ENCODE results near the gene MRPS27. TPM values are rescaled to one million over a fixed set of nuclear protein-coding genes. Genes with fewer than 3 reads are reported as not detected.

MRPS27 gene
- polyA plus RNA-seq, 1 experiment = 98.3 TPM

- TF ChIP-seq CTCF (IDR thresholded peaks at IDR 0.05; ENCODE audit: low read depth, low read length) = no peak
- no peaks in the 10 kb centered on the region for H3K27me3 ChIP-seq (ENCODE audit: control insufficient read depth, insufficient read depth, low read length)
- ChIA-PET POLR2A (no interaction called here), CTCF (interaction anchor here (1.0 kb wide), 1 partner anchor 425 kb away, joined by 4 read pairs; no protein-coding TSS in a partner anchor)
- no peak overlapping the region for H3K27ac ChIP-seq (ENCODE audit: low read depth, low read length)
- H3K4me3 ChIP-seq (ENCODE audit: low read depth, low read length) = no peak overlapping the region
- no peaks in the 10 kb centered on the region for H3K9me3 ChIP-seq (ENCODE audit: control insufficient read depth, insufficient read depth, low read length)
- DNase-seq (ENCODE audit: low read depth, low spot score) = no peak
Measured at GRCh38 chr5:72208324-72208926, 111.6 kb downstream of the MRPS27 start.

GRCh38 chr5:72206994-72207393 is 113.0 kb downstream of the MRPS27 start:
- H3K27ac ChIP-seq (ENCODE audit: low read depth, low read length) = no peak overlapping the region
- no peak overlapping the region for H3K4me3 ChIP-seq (ENCODE audit: low read depth, low read length)
- H3K9me3 ChIP-seq (ENCODE audit: control insufficient read depth, insufficient read depth, low read length) = no peaks in the 10 kb centered on the region
- ChIA-PET POLR2A (no interaction called here), CTCF (no interaction called here)
- no peak for TF ChIP-seq CTCF (IDR thresholded peaks at IDR 0.05; ENCODE audit: low read depth, low read length)
- no peaks in the 10 kb centered on the region for H3K27me3 ChIP-seq (ENCODE audit: control insufficient read depth, insufficient read depth, low read length)
- DNase-seq (ENCODE audit: low read depth, low spot score) = no peak

GRCh38 chr5:72206160-72206559 is 113.9 kb downstream of the MRPS27 start:
- DNase-seq (ENCODE audit: low read depth, low spot score) = no peak
- no peak overlapping the region for H3K27ac ChIP-seq (ENCODE audit: low read depth, low read length)
- H3K27me3 ChIP-seq (ENCODE audit: control insufficient read depth, insufficient read depth, low read length) = no peaks in the 10 kb centered on the region
- TF ChIP-seq CTCF (IDR thresholded peaks at IDR 0.05; ENCODE audit: low read depth, low read length) = no peak
- no peak overlapping the region for H3K4me3 ChIP-seq (ENCODE audit: low read depth, low read length)
- ChIA-PET CTCF (no interaction called here), POLR2A (no interaction called here)
- no peaks in the 10 kb centered on the region for H3K9me3 ChIP-seq (ENCODE audit: control insufficient read depth, insufficient read depth, low read length)

- DNase-seq (ENCODE audit: low read depth, low spot score) = no peak
- H3K4me3 ChIP-seq (ENCODE audit: low read depth, low read length) = no peak overlapping the region
- H3K27me3 ChIP-seq (ENCODE audit: control insufficient read depth, insufficient read depth, low read length) = no peaks in the 10 kb centered on the region
- POLR2A ChIA-PET = no interaction called here
- H3K9me3 ChIP-seq (ENCODE audit: control insufficient read depth, insufficient read depth, low read length) = no peaks in the 10 kb centered on the region
- CTCF ChIA-PET = no interaction called here
- no peak overlapping the region for H3K27ac ChIP-seq (ENCODE audit: low read depth, low read length)
- TF ChIP-seq CTCF (IDR thresholded peaks at IDR 0.05; ENCODE audit: low read depth, low read length) = no peak
Measured at GRCh38 chr5:72205431-72206009, 114.5 kb downstream of the MRPS27 start.

- H3K9me3 ChIP-seq (ENCODE audit: control insufficient read depth, insufficient read depth, low read length) = no peaks in the 10 kb centered on the region
- H3K4me3 ChIP-seq (ENCODE audit: low read depth, low read length) = no peak overlapping the region
- POLR2A ChIA-PET = no interaction called here
- DNase-seq (ENCODE audit: low read depth, low spot score) = no peak
- TF ChIP-seq CTCF (IDR thresholded peaks at IDR 0.05; ENCODE audit: low read depth, low read length) = no peak
- CTCF ChIA-PET = no interaction called here
- no peak overlapping the region for H3K27ac ChIP-seq (ENCODE audit: low read depth, low read length)
- no peaks in the 10 kb centered on the region for H3K27me3 ChIP-seq (ENCODE audit: control insufficient read depth, insufficient read depth, low read length)
Measured at GRCh38 chr5:72204946-72205345, 115.1 kb downstream of the MRPS27 start.

All from AG04450 (cell line).